ENCODE results near the gene RPL7A.

DNA sequence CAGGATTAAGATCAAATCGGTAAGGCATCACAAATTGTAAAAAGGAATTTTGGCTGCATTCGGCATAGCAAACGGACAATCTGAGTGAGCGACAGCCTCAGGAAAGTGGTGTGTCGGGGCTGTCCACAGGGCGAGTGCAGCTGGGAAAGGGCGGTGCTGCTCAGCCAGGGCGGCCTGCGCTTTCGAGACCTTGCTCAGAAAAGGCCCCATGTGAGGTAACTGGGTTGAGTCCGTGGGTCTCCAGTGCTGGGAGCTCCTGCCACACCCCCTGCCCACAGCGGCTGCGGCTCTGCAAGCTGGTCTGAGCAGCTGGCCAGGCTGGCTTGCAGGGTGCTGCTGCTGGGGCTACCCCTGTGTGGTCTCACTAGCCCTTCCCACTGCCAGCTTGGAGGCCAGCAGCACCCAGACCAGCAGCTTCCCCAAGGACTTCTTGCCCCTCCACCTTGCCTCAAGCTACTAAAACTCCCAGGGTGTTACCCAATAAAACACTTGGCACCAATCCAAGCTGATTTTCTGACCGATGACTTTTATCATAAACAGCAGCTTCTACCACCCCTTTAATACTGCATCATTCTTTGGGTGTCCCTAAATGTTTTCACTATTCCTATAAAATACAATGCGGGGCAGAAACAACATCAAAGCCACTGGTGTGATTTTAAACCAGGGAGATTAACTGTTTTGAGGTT is 14.5 kb downstream of the RPL7A start:
- TF ChIP-seq, protein P1, sequence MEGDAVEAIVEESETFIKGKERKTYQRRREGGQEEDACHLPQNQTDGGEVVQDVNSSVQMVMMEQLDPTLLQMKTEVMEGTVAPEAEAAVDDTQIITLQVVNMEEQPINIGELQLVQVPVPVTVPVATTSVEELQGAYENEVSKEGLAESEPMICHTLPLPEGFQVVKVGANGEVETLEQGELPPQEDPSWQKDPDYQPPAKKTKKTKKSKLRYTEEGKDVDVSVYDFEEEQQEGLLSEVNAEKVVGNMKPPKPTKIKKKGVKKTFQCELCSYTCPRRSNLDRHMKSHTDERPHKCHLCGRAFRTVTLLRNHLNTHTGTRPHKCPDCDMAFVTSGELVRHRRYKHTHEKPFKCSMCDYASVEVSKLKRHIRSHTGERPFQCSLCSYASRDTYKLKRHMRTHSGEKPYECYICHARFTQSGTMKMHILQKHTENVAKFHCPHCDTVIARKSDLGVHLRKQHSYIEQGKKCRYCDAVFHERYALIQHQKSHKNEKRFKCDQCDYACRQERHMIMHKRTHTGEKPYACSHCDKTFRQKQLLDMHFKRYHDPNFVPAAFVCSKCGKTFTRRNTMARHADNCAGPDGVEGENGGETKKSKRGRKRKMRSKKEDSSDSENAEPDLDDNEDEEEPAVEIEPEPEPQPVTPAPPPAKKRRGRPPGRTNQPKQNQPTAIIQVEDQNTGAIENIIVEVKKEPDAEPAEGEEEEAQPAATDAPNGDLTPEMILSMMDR (IDR thresholded peaks at IDR 0.05) = no peak
- TF ChIP-seq POLR2A (IDR thresholded peaks at IDR 0.05) = no peak

Measured in uterus (tissue), 2 donors.